HG02623 (cell line): ENCODE data around the gene SUPT7L.
"Not testable (repeated sequence)": the region's sequence is repeated elsewhere in the genome, so short reads cannot be mapped to it uniquely, and the experiment has no call there.

ENCODE experiments used
- ATAC-seq: cut with Tn5 transposase; IDR thresholded peaks from one replicate; pipeline ENCODE4 v1.9.1; 2021; ENCODE audit warnings: moderate library complexity; ENCODE audit not compliant: unreplicated experiment

SUPT7L gene

DNA sequence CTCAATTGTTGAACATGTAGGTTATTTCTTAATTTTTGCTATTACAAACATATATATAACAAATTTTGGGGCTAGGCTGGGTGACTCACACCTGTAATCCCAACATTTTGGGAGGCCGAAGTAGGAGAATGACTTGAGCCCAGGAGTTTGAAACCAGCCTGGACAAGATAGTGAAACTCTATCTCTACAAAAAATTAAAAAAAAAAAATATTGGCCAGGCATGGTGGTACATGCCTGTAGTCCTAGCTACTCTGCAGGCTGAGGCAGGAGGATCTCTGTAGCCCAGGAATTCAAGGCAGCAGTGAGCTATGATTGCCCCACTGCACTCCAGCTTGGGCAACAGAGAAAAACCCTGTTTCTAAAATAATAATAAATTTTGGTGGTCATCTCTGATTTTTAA, 23.8 kb upstream of the SUPT7L start:
- ATAC-seq = no peak

DNA sequence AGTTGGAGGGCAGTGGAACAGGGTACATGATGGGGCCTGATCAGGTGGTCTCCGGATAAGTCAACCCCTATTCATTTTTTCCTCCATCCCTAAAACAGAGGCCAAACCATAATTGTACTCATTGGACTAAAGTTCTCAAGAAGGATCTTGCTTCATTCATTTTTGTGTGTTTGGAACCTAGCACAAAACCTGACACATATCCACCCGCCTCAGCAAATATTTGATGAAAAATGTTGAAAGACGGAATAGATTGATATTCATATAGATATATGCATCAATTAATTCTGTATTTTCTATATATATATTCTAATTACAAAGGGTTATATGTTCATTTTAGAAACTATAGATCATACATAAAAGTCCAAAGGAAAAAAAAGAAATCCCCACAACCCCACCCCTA, 22.2 kb upstream of the SUPT7L start:
- ATAC-seq = no peak

- not testable (repeated sequence) for ATAC-seq
These were observed 21.6 kb upstream of the SUPT7L start for GRCh38 chr2:27685006-27685405.

GRCh38 chr2:27683390-27684071, 20.1 kb upstream of the SUPT7L start:
- no peak for ATAC-seq

DNA sequence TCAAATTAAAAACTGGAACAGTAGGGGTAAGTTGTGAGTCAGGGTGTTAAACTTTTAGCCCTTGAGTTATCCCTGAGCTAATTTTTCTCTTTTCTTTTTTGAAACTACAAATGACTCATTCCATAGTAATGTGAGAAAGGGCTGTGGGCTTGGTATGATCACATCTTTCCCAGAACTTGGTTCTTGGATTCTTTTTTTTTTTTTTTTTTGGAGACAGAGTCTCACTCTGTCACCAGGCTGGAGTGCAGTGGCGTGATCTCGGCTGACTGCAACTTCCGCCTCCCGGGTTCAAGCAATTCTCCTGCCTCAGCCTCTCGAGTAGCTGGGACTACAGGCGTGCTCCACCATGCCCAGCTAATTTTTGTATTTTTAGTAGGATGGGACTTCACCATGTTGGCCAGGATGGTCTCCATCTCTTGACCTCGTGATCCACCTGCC, 18.9 kb upstream of the SUPT7L start:
- ATAC-seq = not testable (repeated sequence)

GRCh38 chr2:27681841-27682240, 18.4 kb upstream of the SUPT7L start:
- no peak for ATAC-seq

DNA sequence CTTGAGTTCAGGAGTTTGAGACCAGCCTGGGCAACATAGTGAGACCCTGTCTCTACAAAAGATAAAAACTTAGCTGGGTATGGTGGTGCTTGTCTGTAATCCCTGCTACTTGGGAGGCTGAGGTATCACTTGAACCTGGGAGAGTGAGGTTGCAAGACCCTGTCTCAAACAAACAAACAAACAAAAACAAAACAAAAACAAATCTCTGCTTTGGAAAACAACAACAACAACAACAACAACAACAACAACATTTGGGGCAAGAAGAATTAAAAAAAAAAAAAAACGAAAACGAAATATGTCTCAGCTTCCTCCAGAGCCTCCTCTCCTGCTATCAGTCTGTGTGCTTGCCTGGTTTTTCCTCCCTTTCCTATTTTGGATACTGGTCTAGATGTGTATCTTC, 17.2 kb upstream of the SUPT7L start:
- ATAC-seq = no peak

- ATAC-seq = no peak
These were observed 9.5 kb upstream of the SUPT7L start for GRCh38 chr2:27672723-27673486.

- no peak for ATAC-seq
These were observed 7.8 kb upstream of the SUPT7L start for GRCh38 chr2:27671235-27671634.

GRCh38 chr2:27667446-27667845, 4.0 kb upstream of the SUPT7L start:
- ATAC-seq = no peak

- no peak for ATAC-seq
These were observed 1.4 kb upstream of the SUPT7L start for GRCh38 chr2:27664622-27665363.

DNA sequence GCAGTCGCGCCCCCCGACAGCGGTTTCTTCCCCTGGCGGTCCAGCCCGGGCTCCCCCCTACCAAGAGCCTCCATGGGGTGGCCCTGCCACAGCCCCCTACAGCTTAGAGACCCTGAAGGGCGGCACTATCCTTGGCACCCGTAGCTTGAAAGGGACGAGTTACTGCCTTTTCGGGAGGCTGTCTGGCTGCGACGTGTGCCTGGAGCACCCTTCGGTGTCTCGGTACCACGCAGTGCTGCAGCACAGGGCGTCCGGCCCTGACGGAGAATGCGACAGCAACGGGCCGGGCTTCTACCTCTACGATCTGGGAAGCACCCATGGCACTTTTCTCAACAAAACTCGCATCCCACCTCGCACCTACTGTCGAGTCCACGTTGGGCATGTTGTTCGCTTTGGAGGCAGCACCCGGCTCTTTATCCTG, 750 bp upstream of the SUPT7L start:
- peak; percentile 24 for ATAC-seq

GRCh38 chr2:27661371-27661770, 2.0 kb downstream of the SUPT7L start:
- ATAC-seq = no peak

DNA sequence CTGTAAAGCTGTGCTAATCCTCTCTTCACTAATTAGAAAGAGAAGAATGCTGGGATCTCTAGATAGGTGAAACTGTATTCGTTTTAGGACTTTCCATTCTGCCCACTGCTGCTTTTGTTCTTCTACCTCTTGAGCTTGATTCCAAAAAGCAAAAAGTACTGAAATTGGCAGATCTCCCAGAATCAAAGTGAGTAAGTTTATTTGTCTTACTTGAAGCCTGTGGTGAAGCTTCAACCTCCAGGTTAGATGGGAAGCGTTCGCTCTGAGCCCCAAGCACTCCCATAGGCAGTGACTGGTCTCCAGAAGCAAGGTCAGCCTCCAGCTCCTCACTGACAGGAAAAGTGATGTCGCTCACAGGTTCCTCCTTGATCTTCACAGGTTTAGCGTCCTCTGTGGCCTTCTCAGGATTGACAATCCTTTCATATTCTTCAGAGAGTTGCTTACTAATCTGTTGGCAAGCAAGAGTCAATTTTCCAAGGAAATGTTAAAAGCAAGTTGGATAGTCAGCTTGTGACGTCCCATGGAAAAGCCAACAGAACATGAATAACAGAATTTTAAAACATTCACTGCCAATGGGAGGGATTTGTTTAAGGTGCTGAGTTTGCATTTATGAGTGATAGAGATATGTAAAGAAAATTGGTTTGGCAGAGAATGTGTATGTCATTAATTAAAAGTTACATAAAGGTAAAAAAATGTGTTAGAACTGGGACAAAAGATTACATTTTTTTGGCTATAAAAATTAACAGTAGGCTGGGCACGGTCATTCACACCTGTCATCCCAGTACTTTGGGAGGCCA, 8.1 kb downstream of the SUPT7L start:
- ATAC-seq = no peak

DNA sequence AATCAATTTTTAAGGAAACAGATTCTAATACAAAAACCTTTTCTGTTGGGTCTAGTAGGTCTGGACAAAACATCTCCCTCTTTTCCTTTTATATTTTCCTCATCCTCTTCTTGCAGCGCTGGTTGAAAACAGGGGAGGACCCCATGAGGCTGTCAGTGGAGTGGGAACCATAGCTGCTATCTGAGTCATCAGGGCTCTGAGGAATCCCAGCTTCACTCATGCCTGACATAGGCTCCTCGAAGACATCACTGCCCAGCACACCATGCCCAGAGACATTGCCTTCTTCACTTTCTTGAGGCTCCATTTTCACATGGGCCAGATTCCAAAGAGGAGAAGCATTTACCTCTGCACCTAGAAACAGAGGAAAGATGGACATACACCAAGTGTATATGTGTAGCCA, 10.0 kb downstream of the SUPT7L start:
- no peak for ATAC-seq

GRCh38 chr2:27652790-27653189, 10.6 kb downstream of the SUPT7L start:
- no peak for ATAC-seq

GRCh38 chr2:27652341-27652740, 11.1 kb downstream of the SUPT7L start:
- no peak for ATAC-seq

DNA sequence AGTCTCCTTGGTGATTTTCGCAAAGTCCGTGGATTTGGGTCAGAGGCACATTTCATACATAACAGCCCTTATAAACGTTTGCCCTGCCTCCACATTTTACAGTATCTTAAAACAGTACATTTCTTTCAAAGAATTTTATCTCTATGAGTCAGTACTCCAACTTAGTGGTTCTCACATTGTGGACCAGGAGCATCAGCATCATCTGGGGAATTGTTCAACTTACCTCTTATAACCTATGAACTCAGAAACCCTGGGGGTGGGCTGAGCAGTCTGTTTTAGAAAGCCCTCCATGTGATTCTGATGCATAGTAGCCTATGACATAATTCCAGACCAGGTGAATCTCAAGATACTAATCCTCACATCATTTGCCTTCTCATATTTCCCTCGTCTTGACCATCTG, 12.4 kb downstream of the SUPT7L start:
- no peak for ATAC-seq

- ATAC-seq = no peak
These were observed 15.7 kb downstream of the SUPT7L start for GRCh38 chr2:27647737-27648136.

GRCh38 chr2:27647289-27647688, 16.1 kb downstream of the SUPT7L start:
- ATAC-seq = no peak

GRCh38 chr2:27645197-27645596, 18.2 kb downstream of the SUPT7L start:
- ATAC-seq = no peak
